Thyroid gland (tissue), 4 donors: ENCODE data around the gene IQSEC2.

ENCODE experiments used
- POLR2A ChIP-seq, 2 donors: fragments of 450-650 bp; IDR thresholded peaks; one replicate each; pipeline ENCODE4 v1.6.1; 2017; ENCODE audit warnings: antibody characterized with exemption in 2 of 2, mild to moderate bottlenecking in 2 of 2, moderate library complexity in 1 of 2
- TF ChIP-seq, protein P1 (sequence below), 6 experiments: fragments of 200-600 bp in 3 of 6; fragments of 450-650 bp in 3 of 6; sonication (generic) in 3 of 6; IDR thresholded peaks; one replicate each; pipeline ENCODE4 v1.5.1; 2016 to 2019; ENCODE audit warnings: antibody characterized with exemption in 6 of 6, mild to moderate bottlenecking in 2 of 6, inconsistent platforms in 1 of 6, moderate library complexity in 1 of 6

DNA sequence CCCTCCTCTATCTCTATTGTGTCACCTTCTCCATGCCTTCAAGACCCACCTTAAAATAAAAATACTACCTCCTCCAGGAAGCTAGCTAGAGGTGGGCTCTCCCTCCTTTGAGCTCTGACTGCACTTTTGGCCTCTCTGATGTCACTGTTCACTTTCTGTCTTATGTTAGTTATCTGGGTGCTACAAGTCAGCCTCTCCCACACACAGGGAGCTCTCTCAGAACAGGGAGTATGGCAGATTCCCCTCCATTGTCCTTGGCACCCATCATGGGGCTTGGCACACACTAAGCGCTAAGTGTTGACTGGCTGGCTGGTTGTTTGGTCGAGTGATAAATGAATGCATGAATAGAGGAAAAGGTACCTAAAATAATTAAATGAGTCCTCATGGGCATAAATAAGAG lies 35.2 kb downstream of the IQSEC2 start:
- TF ChIP-seq POLR2A (IDR thresholded peaks at IDR 0.05): no peak
- TF ChIP-seq, protein P1, sequence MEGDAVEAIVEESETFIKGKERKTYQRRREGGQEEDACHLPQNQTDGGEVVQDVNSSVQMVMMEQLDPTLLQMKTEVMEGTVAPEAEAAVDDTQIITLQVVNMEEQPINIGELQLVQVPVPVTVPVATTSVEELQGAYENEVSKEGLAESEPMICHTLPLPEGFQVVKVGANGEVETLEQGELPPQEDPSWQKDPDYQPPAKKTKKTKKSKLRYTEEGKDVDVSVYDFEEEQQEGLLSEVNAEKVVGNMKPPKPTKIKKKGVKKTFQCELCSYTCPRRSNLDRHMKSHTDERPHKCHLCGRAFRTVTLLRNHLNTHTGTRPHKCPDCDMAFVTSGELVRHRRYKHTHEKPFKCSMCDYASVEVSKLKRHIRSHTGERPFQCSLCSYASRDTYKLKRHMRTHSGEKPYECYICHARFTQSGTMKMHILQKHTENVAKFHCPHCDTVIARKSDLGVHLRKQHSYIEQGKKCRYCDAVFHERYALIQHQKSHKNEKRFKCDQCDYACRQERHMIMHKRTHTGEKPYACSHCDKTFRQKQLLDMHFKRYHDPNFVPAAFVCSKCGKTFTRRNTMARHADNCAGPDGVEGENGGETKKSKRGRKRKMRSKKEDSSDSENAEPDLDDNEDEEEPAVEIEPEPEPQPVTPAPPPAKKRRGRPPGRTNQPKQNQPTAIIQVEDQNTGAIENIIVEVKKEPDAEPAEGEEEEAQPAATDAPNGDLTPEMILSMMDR (IDR thresholded peaks at IDR 0.05): no peak
